ENCODE results near the gene VDAC2.
"Not testable (repeated sequence)": the region's sequence is repeated elsewhere in the genome, so short reads cannot be mapped to it uniquely, and the experiment has no call there.

VDAC2 gene

GRCh38 chr10:75210282-75211006 lies at the start of gene VDAC2:
Gene VDAC2 (plus strand): TSS chr10:75210796. CDS start chr10:75211159, 363 bp downstream.
- peak; percentile 80 to 81 for DNase-seq (ENCODE audit: low read depth in 2 of 2)

GRCh38 chr10:75165684-75166622 lies 44.6 kb upstream of the VDAC2 start:
- no peak for DNase-seq (ENCODE audit: low read depth in 2 of 2)

- no peak for DNase-seq (ENCODE audit: low read depth in 2 of 2)
Measured at GRCh38 chr10:75166623-75166972, 44.0 kb upstream of the VDAC2 start.

GRCh38 chr10:75168275-75168674 lies 42.3 kb upstream of the VDAC2 start:
- no peak for DNase-seq (ENCODE audit: low read depth in 2 of 2)

GRCh38 chr10:75170215-75170614 lies 40.4 kb upstream of the VDAC2 start:
- DNase-seq (ENCODE audit: low read depth in 2 of 2): no peak

- DNase-seq (ENCODE audit: low read depth in 2 of 2): no peak
Measured at GRCh38 chr10:75175046-75175445, 35.5 kb upstream of the VDAC2 start.

GRCh38 chr10:75176046-75176445 lies 34.5 kb upstream of the VDAC2 start:
- DNase-seq (ENCODE audit: low read depth in 2 of 2): no peak

- DNase-seq (ENCODE audit: low read depth in 2 of 2): no peak
Measured at GRCh38 chr10:75176736-75177135, 33.9 kb upstream of the VDAC2 start.

GRCh38 chr10:75179657-75180177 lies 30.9 kb upstream of the VDAC2 start:
- DNase-seq (ENCODE audit: low read depth in 2 of 2): no peak

GRCh38 chr10:75180592-75180991 lies 30.0 kb upstream of the VDAC2 start:
- DNase-seq (ENCODE audit: low read depth in 2 of 2): no peak

GRCh38 chr10:75181073-75181472 lies 29.5 kb upstream of the VDAC2 start:
- no peak for DNase-seq (ENCODE audit: low read depth in 2 of 2)

- DNase-seq (ENCODE audit: low read depth in 2 of 2): no peak
Measured at GRCh38 chr10:75186310-75186709, 24.3 kb upstream of the VDAC2 start.

GRCh38 chr10:75187961-75188426 lies 22.6 kb upstream of the VDAC2 start:
- no peak for DNase-seq (ENCODE audit: low read depth in 2 of 2)

GRCh38 chr10:75188522-75188921 lies 22.1 kb upstream of the VDAC2 start:
- not testable (repeated sequence) for DNase-seq (ENCODE audit: low read depth in 2 of 2)

GRCh38 chr10:75189266-75190096 lies 21.1 kb upstream of the VDAC2 start:
- no peak for DNase-seq (ENCODE audit: low read depth in 2 of 2)

- DNase-seq (ENCODE audit: low read depth in 2 of 2): peak; percentile 67 to 68
Measured at GRCh38 chr10:75191821-75192568, 18.6 kb upstream of the VDAC2 start.

- DNase-seq (ENCODE audit: low read depth in 2 of 2): not testable (repeated sequence)
Measured at GRCh38 chr10:75194625-75195024, 16.0 kb upstream of the VDAC2 start.

- DNase-seq (ENCODE audit: low read depth in 2 of 2): peak; percentile 39 to 40
Measured at GRCh38 chr10:75195035-75195763, 15.4 kb upstream of the VDAC2 start.

- DNase-seq (ENCODE audit: low read depth in 2 of 2): no peak
Measured at GRCh38 chr10:75197066-75197465, 13.5 kb upstream of the VDAC2 start.

- DNase-seq (ENCODE audit: low read depth in 2 of 2): no peak
Measured at GRCh38 chr10:75197906-75198305, 12.7 kb upstream of the VDAC2 start.

Data from fibroblast of skin of left quadriceps (primary cell).